Anterior cingulate cortex (tissue), 58 donors: Measurements from ENCODE around the gene SREBF1.

Experiments
- DNase-seq, 58 donors: peaks; one replicate each; lab custom pipeline; 2025; lab: John Stamatoyannopoulos, UW

The SREBF1 gene

DNA sequence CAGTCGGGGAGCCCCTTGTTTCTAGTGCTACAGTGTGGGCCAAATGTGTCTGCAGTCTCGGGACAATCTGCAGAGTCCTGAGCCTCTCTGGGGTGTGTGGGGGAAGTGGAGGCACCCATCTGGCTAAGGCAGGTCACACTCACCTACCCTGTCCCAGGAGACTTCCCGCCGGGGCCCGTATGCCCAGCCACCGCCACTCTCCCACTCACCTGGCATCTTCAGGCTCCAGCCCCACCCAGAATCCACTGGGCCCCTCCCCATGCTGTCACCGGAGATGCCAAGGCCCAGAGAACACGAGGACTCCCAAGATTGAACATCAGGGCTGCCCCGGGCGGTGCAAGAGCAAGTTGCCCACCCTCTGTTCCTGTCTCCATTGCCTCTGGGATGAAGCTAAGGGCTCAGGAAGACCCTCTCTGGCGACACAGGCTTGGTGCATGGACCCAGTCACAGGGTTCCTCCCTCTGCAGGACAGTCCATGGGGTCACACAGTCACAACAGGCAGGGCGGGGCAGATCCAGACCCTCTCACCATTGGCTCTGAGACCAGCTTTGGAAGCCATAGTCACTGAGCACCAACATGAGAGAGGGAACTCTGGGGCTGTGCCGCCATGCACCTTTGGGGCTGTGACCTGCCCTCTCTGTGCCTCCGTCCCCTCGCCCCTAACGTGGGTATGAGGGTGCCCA is 38.1 kb downstream of the SREBF1 start:
- DNase-seq = no peak

DNA sequence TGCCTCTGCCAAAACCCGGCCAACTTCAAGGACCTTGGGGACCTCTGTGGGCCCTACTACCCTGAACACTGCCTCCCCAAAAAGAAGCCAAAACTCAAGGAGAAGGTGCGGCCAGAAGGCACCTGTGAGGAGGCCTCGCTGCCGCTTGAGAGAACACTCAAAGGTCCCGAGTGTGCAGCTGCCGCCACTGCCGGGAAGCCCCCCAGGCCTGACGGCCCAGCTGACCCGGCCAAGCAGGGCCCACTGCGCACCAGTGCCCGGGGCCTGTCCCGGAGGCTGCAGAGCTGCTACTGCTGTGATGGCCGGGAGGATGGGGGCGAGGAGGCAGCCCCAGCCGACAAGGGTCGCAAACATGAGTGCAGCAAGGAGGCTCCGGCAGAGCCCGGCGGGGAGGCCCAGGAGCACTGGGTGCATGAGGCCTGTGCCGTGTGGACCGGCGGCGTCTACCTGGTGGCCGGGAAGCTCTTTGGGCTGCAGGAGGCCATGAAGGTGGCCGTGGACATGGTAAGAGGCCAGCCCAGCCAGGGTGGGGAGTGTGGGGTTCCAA is 38.7 kb downstream of the SREBF1 start:
- DNase-seq = no peak

GRCh38 chr17:17797119-17797809 is 39.5 kb downstream of the SREBF1 start:
- no peak for DNase-seq

DNA sequence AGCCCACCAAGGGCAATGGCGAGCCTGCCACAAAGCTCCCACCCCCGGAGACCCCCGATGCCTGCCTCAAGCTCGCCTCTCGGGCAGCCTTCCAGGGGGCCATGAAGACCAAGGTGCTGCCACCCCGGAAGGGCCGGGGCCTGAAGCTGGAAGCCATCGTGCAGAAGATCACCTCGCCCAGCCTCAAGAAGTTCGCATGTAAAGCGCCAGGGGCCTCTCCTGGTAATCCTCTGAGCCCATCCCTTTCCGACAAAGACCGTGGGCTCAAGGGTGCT is 40.1 kb downstream of the SREBF1 start:
- no peak for DNase-seq

- DNase-seq = no peak
These were observed 40.6 kb downstream of the SREBF1 start for GRCh38 chr17:17795946-17796786.

- no peak for DNase-seq
These were observed 41.5 kb downstream of the SREBF1 start for GRCh38 chr17:17795296-17795695.

DNA sequence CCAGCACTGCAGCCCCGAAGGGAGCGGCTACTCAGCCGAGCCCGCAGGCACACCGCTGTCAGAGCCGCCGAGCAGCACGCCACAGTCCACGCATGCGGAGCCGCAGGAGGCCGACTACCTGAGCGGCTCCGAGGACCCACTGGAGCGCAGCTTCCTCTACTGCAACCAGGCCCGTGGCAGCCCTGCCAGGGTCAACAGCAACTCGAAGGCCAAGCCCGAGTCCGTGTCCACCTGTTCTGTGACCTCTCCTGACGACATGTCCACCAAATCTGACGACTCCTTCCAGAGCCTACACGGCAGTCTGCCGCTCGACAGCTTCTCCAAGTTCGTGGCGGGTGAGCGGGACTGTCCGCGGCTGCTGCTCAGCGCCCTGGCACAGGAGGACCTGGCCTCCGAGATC is 42.4 kb downstream of the SREBF1 start:
- DNase-seq = no peak

DNA sequence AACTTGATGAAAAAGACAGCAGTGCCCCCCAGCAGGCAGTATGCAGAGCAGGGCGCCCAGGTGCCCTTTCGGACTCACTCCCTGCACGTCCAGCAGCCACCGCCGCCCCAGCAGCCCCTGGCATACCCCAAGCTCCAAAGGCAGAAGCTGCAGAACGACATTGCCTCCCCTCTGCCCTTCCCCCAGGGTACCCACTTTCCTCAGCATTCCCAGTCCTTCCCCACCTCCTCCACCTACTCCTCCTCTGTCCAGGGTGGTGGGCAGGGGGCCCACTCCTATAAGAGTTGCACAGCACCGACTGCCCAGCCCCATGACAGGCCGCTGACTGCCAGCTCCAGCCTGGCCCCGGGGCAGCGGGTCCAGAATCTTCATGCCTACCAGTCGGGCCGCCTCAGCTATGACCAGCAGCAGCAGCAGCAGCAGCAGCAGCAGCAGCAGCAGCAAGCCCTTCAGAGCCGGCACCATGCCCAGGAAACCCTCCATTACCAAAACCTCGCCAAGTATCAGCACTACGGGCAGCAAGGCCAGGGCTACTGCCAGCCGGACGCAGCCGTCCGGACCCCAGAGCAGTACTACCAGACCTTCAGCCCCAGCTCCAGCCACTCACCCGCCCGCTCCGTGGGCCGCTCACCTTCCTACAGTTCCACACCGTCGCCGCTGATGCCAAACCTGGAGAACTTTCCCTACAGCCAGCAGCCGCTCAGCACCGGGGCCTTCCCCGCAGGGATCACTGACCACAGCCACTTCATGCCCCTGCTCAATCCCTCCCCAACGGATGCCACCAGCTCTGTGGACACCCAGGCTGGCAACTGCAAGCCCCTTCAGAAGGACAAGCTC is 43.2 kb downstream of the SREBF1 start:
- peak in 28 of 58 donors; percentile 15 to 55 (median 37) for DNase-seq

DNA sequence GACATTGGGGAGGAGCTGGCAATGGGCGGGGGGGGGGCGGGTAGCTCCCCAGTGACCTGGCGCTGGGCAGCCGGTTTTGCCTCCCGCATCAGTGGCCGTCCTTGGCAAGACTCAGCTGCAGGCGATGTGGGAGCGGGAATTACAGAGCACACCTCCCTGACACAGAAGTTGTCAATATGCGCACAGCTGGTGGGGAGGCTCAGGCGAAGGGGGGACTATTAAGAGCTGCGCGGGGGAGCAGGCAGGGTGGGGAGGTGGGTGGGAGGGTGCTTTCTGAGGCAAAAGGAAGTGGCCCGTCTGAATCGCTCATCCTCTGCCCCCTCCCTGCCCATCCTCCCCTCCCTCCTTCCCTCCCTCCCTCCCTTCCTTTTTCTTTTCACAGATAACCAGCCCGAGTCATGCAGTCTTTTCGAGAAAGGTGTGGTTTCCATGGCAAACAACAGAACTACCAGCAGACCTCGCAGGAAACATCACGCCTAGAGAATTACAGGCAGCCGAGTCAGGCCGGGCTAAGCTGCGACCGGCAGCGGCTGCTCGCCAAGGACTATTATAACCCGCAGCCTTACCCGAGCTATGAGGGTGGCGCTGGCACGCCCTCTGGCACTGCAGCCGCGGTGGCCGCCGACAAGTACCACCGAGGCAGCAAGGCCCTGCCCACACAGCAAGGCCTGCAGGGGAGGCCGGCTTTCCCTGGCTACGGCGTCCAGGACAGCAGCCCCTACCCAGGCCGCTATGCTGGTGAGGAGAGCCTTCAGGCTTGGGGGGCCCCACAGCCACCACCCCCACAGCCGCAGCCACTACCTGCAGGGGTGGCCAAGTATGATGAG is 44.0 kb downstream of the SREBF1 start:
- peak in 48 of 58 donors; percentile 18 to 84 (median 60) for DNase-seq

GRCh38 chr17:17792037-17792550 is 44.7 kb downstream of the SREBF1 start:
- DNase-seq = peak in 4 of 58 donors; percentile 42 to 72 (median 54)

- DNase-seq = peak in 2 of 58 donors; percentile 10 to 21
These were observed 45.9 kb downstream of the SREBF1 start for GRCh38 chr17:17790637-17791464.

- no peak for DNase-seq
These were observed 46.8 kb downstream of the SREBF1 start for GRCh38 chr17:17789828-17790636.

DNA sequence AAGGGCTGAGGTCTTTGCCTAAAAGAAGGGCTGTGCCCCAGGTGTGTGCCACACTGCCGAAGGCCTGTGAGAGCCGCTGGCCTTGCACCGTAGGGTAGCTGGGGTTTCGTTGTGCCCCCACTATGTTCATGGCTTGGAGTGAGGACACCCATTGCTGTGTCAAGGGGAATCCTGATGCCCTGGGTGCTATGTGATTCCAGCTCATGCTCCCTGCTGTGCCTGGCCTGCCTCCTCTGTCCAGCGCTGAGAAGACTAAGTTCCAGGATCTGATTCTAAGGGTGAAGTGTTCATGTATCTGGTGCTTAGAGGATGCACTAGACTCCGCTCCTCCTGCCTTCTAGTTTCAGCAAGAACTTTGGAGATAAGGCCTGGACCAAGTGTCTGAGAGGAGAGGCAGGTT is 47.4 kb downstream of the SREBF1 start:
- no peak for DNase-seq

DNA sequence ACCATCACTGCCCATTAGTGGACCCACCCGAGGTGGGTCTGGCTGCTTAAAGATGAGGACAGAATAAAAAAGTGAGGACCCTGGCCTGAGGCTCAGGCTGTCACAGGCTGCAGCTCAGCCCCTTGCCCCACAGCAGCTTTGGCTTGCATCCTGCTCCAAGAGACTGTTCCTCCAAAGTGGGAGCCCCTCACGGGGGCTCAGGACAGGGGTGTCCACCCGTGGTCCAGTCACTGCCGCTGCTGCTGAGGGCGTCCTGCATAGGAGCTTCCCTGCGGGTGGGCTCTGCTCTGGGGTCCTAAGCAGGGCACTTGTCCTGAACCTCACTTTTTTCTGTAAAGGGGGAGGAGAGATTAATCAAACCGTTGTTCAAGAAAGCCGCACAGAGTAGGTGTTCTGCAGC is 47.8 kb downstream of the SREBF1 start:
- no peak for DNase-seq

DNA sequence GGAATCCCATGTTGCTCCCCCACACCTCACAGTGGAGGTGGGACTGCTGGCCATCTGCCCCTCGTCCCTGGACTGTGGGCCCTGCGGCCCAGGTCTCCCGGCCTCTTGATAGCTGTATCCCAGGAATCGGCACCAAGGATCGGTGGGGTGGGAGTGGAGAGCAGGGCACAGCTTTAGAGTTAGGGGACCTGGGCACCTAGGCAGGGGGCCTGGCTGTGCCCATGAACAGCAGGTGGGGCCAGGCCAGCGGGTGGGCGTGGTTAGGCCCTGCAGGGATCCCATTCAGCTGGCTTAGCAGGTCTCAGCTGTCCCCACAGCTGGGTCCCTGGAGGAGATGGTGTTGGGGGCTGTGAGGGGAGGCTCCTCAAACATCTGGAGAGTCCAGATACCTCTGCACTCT is 49.2 kb downstream of the SREBF1 start:
- DNase-seq = no peak

DNA sequence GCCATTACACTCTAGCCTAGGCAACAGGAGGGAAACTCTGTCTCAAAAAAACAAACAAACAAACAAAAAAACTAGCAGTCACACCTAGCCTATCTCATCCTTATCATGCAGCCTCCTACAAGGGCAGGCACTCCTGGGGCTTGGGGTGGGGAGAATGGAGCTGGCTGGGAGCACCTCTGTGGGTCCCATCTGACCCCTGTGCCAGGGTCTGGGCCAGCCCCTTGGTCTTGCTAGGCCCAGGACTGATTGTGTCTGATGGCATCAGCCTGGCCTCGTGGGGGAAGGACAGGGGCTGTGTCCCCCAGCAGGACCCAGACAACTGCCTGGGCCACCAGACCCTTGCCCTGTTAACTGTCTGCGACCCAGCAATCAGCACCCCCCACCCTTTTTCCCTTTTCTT is 49.8 kb downstream of the SREBF1 start:
- no peak for DNase-seq

- peak in 15 of 58 donors; percentile 13 to 47 (median 31) for DNase-seq
These were observed 51.4 kb downstream of the SREBF1 start for GRCh38 chr17:17785407-17785806.
